PFSK-1 (cell line): ENCODE data around the gene PRKAG2.

ENCODE experiments used
- FOXP2 ChIP-seq: optimal IDR thresholded peaks from 2 replicates; pipeline ENCODE3; 2011; ENCODE audit warnings: borderline replicate concordance, control low read depth, inconsistent platforms; ENCODE audit not compliant: insufficient read depth; ENCODE audit errors: extremely low read length, extremely low read depth
- POLR2AphosphoS5 ChIP-seq: IDR thresholded peaks from 2 replicates; pipeline ENCODE4 v1.6.1; 2012; ENCODE audit warnings: low read depth, mild to moderate bottlenecking, control low read depth, low read length, moderate library complexity
- SIN3A ChIP-seq: IDR thresholded peaks from 2 replicates; pipeline ENCODE4 v1.6.1; 2012; ENCODE audit warnings: mild to moderate bottlenecking, low read length, moderate library complexity, borderline replicate concordance; ENCODE audit not compliant: insufficient read depth
- TAF1 ChIP-seq: IDR thresholded peaks from 2 replicates; pipeline ENCODE4 v1.6.1; 2012; ENCODE audit warnings: low read length, control low read depth, borderline replicate concordance; ENCODE audit not compliant: insufficient read depth
- TF ChIP-seq, protein P1 (sequence below), 2 experiments: IDR thresholded peaks; 2 replicates each; pipeline versions ENCODE4 v1.6.1 to v1.8.0; 2011 to 2012; ENCODE audit warnings: low read depth in 2 of 2, low read length in 2 of 2, control low read depth in 1 of 2, inconsistent platforms in 1 of 2, mild to moderate bottlenecking in 1 of 2, moderate library complexity in 1 of 2; ENCODE audit not compliant: insufficient read depth in 1 of 2

PRKAG2 gene

DNA sequence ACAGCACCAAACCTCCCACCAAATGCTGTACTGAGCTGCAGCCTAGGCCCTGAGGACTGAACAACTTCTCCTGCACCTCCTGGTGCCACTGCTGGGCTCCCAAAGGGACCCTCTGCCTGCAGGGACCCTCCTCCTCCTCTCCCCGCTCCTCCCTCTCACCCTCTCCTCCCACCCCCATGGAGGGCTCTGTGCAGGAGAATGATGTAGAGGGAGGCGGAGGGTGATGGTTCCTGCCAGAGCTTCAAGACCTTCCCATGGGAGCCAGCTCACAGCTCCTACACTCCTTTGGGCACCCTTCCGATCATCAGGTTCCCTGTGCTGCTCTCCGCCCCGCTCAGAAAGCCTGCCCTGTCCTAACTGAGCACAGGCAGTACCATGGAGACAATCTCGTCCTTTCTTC lies 97.7 kb downstream of the PRKAG2 start:
- TF ChIP-seq SIN3A (no peak), POLR2AphosphoS5 (no peak), TAF1 (no peak), FOXP2 (no peak)
- TF ChIP-seq, protein P1, sequence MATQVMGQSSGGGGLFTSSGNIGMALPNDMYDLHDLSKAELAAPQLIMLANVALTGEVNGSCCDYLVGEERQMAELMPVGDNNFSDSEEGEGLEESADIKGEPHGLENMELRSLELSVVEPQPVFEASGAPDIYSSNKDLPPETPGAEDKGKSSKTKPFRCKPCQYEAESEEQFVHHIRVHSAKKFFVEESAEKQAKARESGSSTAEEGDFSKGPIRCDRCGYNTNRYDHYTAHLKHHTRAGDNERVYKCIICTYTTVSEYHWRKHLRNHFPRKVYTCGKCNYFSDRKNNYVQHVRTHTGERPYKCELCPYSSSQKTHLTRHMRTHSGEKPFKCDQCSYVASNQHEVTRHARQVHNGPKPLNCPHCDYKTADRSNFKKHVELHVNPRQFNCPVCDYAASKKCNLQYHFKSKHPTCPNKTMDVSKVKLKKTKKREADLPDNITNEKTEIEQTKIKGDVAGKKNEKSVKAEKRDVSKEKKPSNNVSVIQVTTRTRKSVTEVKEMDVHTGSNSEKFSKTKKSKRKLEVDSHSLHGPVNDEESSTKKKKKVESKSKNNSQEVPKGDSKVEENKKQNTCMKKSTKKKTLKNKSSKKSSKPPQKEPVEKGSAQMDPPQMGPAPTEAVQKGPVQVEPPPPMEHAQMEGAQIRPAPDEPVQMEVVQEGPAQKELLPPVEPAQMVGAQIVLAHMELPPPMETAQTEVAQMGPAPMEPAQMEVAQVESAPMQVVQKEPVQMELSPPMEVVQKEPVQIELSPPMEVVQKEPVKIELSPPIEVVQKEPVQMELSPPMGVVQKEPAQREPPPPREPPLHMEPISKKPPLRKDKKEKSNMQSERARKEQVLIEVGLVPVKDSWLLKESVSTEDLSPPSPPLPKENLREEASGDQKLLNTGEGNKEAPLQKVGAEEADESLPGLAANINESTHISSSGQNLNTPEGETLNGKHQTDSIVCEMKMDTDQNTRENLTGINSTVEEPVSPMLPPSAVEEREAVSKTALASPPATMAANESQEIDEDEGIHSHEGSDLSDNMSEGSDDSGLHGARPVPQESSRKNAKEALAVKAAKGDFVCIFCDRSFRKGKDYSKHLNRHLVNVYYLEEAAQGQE (IDR thresholded peaks at IDR 0.05; ENCODE audit: insufficient read depth in 1 of 2, low read depth in 2 of 2, low read length in 2 of 2): no peak

DNA sequence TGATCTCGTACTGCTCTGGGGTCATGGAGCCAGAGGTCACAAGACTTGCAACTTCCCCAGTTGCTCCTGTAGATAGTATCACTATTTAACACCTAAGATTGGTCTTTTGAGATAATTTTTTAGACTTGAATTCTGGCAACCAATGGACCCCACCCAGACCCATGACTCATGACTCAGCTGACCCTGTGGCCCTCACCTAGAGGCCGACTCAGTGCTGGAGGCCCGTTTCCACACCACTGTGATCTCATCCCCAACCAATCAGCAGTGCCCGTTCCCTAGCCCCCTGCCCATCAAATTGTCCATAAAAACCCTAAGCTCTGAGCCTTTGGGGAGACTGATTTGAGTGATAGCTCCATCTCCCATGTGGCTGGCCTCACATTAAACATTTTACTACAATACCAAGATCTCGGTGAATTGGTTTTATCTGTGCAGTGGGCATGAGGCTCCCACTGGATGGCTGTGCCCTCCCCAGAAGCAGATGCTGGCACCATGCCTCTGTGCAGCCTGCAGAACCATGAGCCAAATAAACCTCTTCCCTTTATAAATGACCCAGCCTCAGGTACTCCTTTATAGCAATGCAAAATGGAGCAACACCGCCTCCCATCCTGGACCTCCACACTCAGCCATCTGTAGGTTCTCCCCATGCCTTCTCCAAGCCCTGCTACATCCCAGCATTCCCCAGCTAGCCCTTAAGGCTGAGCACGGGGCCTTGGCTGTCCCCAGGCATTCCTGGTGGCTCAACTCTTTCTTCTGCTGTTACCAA lies 98.8 kb downstream of the PRKAG2 start:
- no peak for TF ChIP-seq SIN3A
- TF ChIP-seq TAF1: no peak
- no peak for TF ChIP-seq FOXP2
- no peak for TF ChIP-seq POLR2AphosphoS5
- TF ChIP-seq, protein P1 (IDR thresholded peaks at IDR 0.05; ENCODE audit: insufficient read depth in 1 of 2, low read depth in 2 of 2, low read length in 2 of 2): no peak

DNA sequence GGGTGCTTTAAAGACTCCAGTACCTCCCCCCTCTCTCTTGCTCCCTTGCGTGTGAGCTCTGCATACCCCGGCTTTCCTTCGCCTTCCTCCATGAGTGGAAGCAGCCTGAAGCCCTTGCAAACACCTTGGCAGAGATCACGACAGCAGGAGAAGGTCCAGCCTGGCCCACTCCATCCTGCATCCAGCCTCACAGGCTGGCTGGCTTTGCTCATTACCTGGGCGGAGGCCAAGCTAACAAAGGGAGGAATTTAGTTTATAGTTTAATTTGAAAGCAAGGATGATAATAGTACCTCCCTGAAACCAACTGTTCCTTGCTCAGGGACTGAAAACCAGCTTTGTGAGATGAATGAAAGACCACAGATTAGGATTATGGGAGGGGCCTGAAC lies 99.4 kb downstream of the PRKAG2 start:
- TF ChIP-seq FOXP2: no peak
- TF ChIP-seq POLR2AphosphoS5: no peak
- TF ChIP-seq TAF1: no peak
- TF ChIP-seq, protein P1 (IDR thresholded peaks at IDR 0.05; ENCODE audit: insufficient read depth in 1 of 2, low read depth in 2 of 2, low read length in 2 of 2): no peak
- TF ChIP-seq SIN3A: no peak

DNA sequence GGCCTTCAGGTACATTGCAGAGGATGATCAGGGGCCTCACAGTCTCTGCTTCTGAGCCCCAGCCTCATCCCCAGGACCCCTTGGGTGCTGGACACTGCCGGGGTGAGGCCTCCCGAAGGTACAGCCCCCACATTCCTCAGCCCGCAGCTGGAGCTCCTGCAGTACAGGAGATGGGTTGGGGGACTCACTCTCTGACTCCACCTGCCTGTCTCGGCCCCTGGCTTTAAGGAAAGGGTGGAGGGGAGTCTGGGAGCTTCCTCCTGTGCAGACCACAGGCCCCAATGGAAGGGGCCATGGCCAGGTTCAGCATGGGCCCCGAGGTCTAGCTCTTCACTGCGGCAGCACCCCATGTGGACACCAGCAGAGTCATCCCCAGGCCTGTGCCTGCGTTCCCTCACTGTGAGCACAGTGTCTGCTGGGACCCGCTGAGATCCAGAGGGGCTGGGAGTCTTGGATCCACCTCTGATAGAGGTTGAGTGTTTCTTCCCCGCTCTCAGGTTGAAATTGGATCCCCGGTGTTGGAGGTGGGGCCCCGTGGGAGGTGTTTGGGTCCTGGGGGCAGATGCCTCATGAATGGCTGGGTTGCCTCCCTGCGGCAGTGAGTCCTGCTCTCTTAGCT lies 99.9 kb downstream of the PRKAG2 start:
- no peak for TF ChIP-seq TAF1
- no peak for TF ChIP-seq POLR2AphosphoS5
- no peak for TF ChIP-seq SIN3A
- TF ChIP-seq, protein P1 (IDR thresholded peaks at IDR 0.05; ENCODE audit: insufficient read depth in 1 of 2, low read depth in 2 of 2, low read length in 2 of 2): no peak
- no peak for TF ChIP-seq FOXP2

DNA sequence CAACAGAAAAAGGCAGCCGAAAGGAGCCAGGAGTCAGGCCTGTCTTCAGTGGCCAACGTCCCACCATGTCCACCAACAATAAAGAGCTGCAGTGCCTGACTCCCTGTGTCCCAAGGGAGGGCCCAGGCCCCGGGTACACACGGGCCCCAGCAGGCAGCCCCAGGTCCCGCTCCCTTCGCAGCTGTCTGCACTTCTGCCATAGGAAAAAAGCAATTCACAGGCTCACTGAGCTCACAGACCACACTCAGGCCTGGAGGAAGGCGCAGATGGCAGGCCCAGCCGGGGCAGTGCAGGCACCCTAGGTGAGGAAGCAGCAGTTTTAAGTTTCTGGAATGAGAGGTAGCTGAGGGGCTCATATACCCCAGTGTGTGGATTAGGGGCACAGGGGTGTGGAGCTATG lies 100.5 kb downstream of the PRKAG2 start:
- TF ChIP-seq TAF1: no peak
- TF ChIP-seq FOXP2: no peak
- TF ChIP-seq, protein P1 (IDR thresholded peaks at IDR 0.05; ENCODE audit: insufficient read depth in 1 of 2, low read depth in 2 of 2, low read length in 2 of 2): no peak
- TF ChIP-seq SIN3A: no peak
- TF ChIP-seq POLR2AphosphoS5: no peak
